HG02588 (cell line): ENCODE measurements around the gene C10orf62.
"Not testable (repeated sequence)": the region's sequence is repeated elsewhere in the genome, so short reads cannot be mapped to it uniquely, and the experiment has no call there.

Experiments
- ATAC-seq: cut with Tn5 transposase; IDR thresholded peaks from one replicate; pipeline ENCODE4 v1.9.1; 2021; ENCODE audit warnings: mild to moderate bottlenecking, moderate library complexity; ENCODE audit not compliant: unreplicated experiment

C10orf62 gene

DNA sequence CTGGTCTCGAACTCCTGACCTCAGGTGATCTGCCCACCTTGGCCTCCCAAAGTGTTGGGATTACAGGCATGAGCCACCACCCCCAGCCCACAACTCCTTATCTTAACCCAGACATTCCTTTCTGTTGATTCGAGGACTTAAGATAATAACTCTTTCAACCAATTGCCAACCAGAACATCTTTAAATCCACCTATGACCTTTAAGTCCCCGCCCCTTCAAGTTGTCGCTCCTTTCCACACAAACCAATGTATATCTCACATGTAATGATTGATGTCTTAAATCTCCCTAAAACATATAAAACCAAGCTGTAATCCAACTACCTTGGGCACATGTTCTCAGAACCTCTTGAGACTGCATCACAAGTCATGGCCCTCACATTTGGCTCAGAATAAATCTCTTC lies 24.7 kb upstream of the C10orf62 start:
- no peak for ATAC-seq

DNA sequence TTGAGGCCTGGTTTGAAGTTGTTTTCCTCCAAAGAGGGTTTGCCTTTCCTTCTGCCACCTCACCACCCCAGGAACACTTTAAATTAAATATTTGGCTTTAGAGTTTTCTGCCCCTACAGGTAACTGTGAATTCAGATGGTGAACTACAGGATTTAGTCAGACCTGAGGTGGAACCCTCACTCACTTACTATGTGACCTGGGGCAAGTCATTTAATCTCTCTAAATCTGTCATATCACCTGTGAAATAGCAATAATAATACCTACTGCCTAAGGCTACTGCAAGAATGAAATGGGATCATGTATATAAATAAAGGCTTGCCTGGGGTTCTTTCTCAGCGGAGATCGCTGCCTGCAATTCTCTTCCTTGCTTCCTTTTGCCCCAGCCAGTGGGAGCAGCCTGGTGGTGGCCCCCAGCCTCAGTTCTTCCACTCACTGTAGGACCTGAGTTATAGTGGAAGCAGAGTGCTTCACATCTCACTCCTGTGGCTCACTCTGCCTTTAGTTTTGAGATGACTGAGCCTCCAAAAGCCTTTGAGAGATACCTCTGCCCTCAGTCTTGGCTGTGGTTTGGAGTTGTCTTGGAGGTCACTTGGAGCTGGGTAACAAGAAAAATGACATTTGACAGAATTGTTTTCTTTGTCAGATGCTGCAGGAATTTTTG lies 23.1 kb upstream of the C10orf62 start:
- no peak for ATAC-seq

DNA sequence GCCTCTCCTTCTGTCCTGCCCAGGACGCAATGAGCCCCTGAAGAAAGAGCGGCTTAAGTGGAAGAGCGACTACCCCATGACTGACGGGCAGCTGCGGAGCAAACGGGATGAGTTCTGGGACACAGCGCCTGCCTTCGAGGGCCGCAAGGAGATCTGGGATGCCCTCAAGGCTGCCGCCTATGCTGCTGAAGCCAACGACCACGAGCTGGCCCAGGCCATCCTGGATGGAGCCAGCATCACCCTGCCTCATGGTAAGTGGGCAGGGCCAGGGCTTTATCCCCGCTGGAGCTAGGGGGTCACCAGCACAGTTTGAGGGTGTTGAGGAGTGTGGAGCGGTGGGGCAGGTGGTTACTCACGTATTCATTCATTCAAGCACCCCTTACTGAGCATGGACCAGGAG lies 21.6 kb upstream of the C10orf62 start:
- no peak for ATAC-seq

DNA sequence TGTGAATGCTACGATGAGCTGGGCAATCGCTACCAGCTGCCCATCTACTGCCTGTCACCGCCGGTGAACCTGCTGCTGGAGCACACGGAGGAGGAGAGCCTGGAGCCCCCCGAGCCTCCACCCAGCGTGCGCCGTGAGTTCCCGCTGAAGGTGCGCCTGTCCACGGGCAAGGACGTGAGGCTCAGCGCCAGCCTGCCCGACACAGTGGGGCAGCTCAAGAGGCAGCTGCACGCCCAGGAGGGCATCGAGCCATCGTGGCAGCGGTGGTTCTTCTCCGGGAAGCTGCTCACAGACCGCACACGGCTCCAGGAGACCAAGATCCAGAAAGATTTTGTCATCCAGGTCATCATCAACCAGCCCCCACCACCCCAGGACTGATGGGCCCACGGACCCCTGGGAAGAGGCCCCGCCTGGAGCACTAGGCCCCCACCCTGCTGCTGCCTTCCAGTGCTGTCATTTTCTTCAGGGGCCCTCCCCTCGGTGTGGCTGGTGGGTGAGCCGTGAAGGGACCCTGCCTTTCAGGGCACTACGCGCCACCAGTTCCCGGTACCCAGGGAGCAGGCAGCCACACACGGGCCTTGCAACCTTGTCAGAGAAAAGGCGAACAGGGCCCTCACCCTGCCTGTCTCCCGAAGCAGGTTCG lies 19.3 kb upstream of the C10orf62 start:
- no peak for ATAC-seq

DNA sequence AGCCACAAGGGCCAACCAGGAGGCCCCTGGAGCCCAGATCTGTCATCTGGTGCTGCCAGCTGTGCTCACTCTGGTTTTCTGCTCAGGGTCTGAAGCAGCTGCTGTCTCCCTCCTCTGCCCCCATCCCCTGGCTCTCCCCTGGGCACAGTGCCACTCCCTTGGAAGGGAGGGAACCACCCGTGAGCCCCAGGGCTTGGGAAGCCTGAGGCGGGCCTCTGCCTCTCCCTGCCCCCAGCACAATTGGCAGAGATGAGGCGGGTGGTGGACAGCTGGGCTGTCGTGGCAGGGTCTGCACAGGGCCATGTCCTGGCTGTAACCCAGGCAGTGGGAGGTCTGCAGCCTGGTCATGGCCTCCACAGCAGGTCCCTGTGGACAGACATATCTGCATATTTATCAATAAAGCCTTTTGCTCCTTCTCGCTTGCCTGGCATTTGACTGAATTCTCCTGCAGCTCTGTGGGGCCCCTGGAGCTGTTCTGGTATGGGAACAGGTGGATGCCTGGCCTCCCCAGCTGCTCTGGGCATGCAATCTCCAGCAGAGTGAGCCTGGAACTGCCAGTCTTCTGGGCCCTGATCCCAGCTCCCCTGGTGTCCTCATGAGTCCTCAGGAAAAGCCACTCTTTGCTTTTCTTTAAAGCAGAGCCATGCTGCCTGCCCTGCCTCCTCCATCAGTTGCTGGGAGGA lies 18.6 kb upstream of the C10orf62 start:
- ATAC-seq, result no peak

DNA sequence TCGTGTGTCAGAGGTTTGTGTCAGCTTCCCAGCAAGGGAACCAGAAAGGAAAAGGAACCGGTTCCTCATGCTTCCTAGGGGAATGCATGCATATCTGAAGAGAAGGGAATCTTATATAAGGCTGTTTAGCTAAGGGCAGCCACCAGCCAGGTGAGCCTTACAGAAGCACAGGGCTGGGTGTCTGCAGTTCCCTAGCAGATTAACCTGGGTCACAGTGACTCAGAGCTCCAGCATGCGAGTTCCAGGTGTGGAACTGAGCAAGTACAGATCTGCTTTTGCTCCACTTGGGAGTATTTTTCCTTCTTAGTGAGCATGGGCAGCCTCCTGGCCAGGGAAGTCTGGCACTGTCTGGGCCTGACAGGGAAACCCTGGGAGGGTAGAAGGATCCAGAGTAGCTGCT lies 17.9 kb upstream of the C10orf62 start:
- ATAC-seq, result no peak

DNA sequence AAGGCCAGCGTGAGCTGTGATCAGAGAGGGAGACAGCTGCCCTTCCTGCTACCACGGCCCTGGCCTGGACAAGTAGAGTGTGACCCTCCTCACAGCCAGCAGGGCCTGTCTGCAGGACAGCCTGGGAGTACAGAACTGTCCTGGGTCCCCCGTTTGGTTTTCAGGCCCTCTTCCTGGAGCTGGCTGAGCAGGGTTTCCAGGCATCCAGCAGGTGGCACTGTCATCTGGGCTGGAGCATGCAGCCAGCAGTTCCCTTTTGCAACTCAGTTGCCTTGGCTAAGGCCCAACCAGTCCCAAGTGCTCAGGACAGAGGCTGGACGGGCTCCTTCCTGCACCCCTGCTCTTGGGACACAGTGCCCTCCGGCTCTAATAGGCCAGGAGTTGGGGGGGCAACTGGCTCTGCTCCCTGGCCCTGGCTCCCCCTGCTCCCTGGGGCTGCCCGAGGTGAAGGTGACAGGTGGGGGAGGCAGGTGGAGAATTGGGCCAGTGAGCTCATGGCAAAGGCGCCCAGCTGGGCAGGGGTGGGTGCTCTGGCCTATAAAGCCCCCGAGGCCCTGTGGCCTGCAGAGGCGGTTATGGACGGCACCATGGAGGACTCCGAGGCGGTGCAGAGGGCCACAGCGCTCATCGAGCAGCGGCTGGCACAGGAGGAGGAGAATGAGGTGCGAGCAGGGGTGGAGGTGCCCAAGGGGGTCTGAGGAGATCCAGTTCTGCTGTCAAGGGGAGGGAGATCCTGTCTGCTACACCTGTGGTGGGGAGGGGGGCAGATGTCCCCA lies 17.1 kb upstream of the C10orf62 start, which contains the start of gene ANKRD2:
TSS of gene ANKRD2 (plus strand) at position 566 of the 776 bp plus-strand sequence. CDS start at position 576, 10 bp downstream.
- peak; percentile 68 for ATAC-seq

DNA sequence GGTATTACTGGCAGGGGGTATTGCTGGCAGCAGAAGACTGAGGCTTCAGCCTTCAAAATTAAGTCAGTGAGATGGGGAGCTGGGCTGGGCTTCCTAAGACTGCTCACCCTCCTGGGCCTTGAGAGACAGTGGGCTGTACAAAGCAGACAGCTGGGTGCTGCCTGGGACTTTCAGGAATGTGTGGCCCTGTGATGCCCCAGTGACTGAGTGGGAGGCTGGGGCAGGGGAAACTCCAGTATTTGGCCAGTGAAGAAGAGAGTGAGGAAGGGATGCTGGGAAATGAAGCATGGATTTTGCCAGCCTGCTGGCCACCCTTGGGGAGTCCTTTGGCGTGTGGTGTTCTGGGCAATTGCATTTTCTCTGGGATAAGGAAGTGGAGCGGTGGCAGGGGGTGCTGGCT lies 16.5 kb upstream of the C10orf62 start:
- ATAC-seq, result no peak

DNA sequence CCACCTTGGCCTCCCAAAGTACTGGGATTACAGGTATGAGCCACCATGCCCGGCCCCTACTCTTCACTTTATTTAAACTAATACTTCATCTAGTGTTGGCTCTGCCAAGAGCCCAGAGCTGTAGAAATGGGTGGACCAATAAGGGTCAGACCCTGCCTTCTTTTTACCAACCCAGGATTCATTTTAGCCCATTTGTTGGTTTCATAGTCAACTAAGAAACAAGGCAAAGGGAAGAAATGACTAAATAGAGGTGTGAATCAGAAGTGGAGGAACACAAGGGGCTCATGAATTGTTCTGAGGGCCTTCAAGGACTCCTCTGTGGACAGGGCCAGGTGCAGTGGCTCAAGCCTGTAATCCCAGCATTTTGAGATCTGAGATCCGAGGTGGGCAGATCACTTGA lies 15.8 kb upstream of the C10orf62 start:
- ATAC-seq, result no peak

DNA sequence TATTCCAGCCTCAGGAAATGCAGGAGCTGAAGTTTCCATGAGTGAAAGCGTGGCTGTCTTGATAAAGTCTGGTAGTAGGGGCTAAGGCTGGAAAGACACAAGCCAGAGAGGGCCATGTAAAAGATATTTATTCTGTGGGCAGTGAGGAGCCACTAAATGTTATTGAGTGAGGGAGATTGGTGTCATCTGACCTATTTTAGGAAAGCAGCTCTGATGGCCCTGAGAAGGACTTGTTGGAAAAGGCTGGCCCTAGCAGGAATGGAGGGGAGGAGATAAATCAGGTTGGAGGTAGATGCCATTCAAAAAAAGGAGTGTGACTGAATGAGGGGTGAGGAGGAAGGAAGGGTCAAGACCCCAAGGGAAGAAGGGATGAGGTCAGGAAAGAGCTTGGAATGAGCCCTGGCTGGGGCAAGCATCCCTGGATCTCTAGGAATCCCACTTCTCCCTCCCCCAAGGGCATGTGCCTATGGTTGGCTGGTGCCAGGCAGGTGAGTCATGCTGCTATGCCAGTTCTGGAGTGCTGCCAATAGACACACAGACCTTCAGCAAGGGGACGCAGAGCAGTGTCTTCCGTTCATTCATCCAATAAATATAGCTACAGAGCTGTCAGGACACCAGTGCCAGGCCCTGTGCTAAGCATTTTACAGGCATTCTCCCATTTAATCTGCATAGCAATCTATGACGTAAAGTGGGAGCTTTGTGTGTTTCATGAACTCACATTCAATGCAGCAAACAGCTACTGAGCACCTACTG lies 15.0 kb upstream of the C10orf62 start:
- ATAC-seq, result no peak

DNA sequence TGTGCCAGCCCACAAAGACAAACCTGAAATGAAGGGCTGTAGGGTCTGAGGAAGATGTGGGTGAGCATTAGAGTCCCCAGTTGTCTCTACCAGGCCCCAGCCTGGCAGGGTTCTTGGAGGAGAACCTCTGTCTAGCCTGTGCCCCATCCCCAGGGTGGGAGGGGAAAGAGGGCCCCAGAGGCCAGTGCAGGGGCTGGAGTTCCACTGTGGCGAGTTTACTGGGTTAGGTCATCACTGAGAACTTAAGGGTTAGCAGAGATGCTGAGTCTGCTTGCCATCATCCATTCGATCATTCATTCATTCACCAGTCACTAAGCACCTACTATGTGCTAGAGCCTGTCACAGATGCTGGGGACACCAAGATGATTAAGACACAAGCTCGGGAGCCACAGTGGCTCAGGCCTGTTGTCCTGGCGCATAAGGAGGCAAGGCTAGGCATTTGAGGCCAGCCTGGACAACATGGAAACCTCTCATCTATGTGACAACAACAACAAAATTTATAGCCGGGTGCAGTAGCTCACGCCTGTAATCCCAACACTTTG lies 14.3 kb upstream of the C10orf62 start:
- ATAC-seq, result no peak

DNA sequence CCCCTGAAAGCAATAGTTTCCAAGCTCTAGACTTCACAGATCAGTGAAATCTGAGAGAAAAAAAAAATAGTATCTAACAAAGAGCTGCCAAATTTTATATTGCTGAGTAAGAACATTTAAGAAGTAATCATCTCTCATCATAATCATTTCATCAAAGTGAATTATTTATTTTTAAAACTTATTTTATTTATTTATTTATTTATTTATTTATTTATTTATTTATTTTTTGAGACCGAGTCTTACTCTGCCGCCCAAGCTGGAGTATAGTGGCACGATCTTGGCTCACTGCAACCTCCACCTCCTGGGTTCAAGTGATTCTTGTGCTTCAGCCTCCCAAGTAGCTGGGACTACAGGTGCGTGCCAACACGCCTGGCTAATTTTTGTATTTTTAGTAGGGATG lies 13.0 kb upstream of the C10orf62 start:
- ATAC-seq, result not testable (repeated sequence)

DNA sequence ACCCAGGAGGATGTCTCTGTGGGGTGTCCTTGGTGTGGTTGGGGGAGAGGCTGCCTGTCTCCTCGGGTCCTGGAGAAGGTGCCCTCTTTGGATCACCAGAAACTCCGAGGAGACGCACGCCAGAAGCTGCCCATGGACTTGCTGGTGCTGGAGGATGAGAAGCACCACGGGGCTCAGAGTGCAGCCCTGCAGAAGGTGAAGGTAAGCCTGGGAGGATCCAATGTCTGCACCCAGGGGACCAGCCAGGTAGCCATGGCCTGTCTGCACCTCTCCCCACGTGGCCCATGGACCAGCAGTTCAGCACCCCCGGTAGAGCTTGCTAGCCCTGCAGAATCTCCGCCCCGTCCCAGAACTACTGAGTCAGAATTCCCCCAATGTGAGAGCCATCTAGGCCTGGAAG lies 11.8 kb upstream of the C10orf62 start:
- no peak for ATAC-seq

DNA sequence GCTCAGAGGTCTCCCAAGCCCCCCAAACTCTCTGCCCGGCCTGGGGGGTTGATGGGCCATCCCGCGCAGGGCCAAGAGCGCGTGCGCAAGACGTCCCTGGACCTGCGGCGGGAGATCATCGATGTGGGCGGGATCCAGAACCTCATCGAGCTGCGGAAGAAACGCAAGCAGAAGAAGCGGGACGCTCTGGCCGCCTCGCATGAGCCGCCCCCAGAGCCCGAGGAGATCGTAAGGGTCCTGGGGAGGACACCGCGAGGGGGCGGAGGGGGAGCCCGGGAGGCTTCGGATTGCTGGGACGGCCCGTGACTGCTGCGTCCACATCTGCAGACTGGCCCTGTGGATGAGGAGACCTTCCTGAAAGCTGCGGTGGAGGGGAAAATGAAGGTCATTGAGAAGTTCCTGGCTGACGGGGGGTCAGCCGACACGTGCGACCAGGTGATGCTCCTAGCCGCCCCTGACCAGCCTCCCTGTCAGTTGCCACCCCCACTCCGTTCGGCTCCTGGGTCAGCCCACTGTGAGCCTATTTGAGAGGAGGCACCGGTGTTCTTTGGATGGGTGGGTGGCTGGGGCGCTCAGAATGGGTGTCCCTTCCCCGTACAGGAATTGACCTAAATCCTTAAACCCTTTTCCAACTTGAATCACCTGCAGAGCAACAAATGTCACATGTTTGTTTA lies 11.2 kb upstream of the C10orf62 start:
- no peak for ATAC-seq

DNA sequence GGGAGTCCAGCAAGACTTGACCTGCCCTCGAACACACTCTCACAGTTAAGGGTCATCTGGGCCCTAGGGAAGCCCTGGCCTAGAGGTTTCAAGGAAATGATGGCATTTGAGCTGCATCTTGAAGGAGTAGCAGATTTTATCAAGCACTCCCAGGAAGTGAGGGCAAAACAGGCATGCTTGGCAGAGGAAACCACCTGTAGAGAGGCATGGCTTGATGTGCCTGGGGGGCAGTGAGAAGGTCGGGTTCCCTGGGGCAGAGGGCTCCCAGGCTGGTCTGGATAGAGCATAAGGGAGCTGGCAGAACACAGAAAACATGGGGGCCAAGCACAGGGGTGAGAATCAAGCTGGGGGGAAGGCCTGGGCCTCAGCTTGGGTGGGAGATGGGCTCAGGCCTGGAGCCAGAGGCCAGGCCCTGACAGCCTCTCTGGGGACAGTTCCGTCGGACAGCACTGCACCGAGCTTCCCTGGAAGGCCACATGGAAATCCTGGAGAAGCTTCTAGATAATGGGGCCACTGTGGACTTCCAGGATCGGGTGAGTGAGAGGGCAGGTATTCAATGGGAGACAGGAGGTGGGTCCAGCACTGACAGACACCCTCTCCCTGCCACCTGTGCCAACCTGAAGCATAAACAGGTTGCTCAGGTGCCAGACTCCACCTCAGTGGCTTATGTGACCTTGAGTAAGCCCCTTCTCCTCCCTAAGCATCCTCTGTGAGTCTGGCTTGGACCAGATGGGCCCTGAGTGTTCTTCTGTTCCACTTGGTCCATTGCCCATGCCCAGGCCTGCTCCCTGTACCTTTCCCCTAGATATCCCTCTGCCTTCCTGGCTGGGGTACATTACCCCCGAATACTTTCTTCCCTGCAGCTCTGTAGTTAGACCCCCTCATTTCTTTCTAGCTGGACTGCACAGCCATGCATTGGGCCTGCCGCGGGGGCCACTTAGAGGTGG lies 8.8 kb upstream of the C10orf62 start:
- no peak for ATAC-seq

DNA sequence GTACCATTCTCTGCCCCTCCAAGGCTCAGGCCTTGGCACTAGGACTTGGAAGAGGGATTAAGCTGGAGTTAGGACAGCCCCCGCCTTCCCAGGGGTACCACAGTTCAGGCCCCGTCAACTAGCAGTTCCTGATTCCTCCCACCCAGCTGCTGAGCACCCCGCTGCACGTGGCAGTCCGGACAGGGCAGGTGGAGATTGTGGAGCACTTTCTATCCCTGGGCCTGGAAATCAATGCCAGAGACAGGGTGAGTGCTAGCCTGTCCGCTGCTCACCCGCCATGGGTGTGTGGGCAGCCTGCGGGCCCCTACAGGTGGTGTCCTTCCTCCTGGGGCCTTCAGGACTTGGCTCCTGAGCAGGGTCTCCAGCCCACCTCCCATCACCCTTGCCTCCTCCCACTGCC lies 7.4 kb upstream of the C10orf62 start:
- ATAC-seq, result no peak

DNA sequence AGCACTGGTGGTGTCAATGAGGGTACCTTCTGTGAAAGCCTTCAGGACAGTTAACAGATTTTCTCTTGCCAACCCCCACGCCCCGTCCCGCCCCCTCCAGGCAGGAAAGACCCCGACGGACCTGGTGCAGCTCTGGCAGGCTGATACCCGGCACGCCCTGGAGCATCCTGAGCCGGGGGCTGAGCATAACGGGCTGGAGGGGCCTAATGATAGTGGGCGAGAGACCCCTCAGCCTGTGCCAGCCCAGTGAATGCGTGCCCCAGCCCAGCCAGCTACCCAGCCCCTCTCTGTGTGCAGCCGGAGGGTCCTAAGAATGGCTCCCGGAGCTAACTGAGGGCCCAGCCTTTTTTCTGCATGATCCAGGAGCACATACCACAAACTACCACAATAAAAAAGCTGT lies 6.0 kb upstream of the C10orf62 start:
- ATAC-seq, result no peak

DNA sequence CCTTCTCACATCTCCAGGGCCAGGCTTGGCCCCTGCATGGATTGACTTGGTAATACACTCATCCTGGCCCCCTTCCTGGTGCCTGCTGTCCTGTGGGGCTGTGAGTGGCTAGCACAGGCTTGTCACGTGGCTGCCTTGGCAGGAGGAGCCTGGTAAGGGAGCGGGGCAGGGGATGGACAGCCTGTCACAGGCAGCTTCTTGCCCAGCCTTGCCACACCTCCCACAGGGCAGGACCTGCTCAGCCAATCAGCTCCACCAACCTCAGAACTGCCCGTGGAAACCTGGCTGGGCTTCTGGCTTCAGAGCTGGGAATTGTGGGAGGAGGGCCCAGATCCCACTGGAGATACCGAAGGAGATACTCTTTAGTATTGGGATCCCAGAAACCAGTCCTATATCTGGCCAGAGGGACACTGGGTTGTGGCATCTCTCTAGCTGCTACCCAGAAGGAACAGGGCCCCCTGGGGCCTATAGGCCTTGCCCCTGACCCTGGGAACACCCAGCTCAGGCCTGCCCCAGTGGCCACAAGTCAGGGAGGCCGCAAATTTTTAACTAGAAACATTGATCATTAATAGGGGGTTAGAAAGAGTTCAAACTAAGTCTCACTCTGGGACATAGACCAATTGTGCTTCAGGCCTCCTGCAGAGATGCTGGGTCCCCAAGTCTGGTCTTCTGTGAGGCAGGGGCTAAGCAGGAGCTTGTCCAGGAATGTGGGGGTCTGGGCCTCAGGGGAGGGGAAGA lies 5.3 kb upstream of the C10orf62 start, which contains the start of gene HOGA1:
TSS of gene HOGA1 (plus strand) at position 330 of the 738 bp plus-strand sequence. CDS start at position 645, 315 bp downstream.
- peak; percentile 71 for ATAC-seq
